K562 (cell line): Measurements from ENCODE around the gene YBX3. TPM values are rescaled to one million over a fixed set of nuclear protein-coding genes. Genes with fewer than 3 reads are reported as not detected.

Experiments used
- ATAC-seq: fragments of 200-7000 bp; cut with Tn5 transposase; 3 replicates; pipeline ENCODE4 v1.9.1; 2020; ENCODE audit warnings: moderate library complexity
- BruUV-seq: library from RNA; stranded (reverse); fragments of 400-500 nt; replicated peaks from 2 replicates; lab custom pipeline; 2021; lab: Mats Ljungman, UMichigan
- CTCF ChIA-PET: fragments of 300-600 bp; formaldehyde crosslinking; extraction: SDS; loops from one replicate; lab custom pipeline; 2021; ENCODE audit warnings: low intra/inter-chr PET ratio; lab: Yijun Ruan, JAX
- POLR2A ChIA-PET: fragments of 300-600, 350-650 bp; sonication (Branson Sonifier 250); formaldehyde crosslinking; extraction: SDS; loops from one replicate; lab custom pipeline; 2021; ENCODE audit warnings: antibody characterized with exemption, inconsistent platforms; lab: Yijun Ruan, JAX
- DNase-seq, 4 experiments: peaks; one replicate each; pipeline versions ENCODE4 v3.0.0 to v3.0.0-alpha.2; 2011 to 2018; ENCODE audit warnings: low spot score in 3 of 4, mixed read lengths in 3 of 4; ENCODE audit errors: extremely low read depth in 1 of 4
- FAIRE-seq: peaks from 2 replicates; lab custom pipeline; 2011; peaks lifted over from hg19 to GRCh38; lab: Jason Lieb, UNC
- H2AFZ ChIP-seq: 2 replicates; pipeline ENCODE4 v1.6.0; 2011; ENCODE audit warnings: low read depth, low read length, control low read depth, inconsistent platforms
- H3K27ac ChIP-seq: fragments of 200-600 bp; 3 replicates; pipeline ENCODE4 v1.8.0; 2011; ENCODE audit warnings: low read depth, mild to moderate bottlenecking, control low read depth, inconsistent platforms, low read length, moderate library complexity, mixed read lengths; ENCODE audit errors: extremely low read depth
- H3K27me3 ChIP-seq, 2 experiments: fragments of 300-600 bp in 1 of 2; 2 replicates in 1 of 2; 3 replicates in 1 of 2; pipeline versions ENCODE4 v1.6.0 to v1.8.0; 2011; ENCODE audit warnings: inconsistent platforms in 2 of 2, low read length in 2 of 2, mild to moderate bottlenecking in 1 of 2, mixed read lengths in 1 of 2, moderate library complexity in 1 of 2; ENCODE audit not compliant: control insufficient read depth in 2 of 2, insufficient read depth in 2 of 2
- H3K36me3 ChIP-seq: fragments of 300-600 bp; 3 replicates; pipeline ENCODE4 v1.8.0; 2011; ENCODE audit warnings: mild to moderate bottlenecking, low read length, inconsistent platforms; ENCODE audit not compliant: control insufficient read depth, insufficient read depth
- H3K4me1 ChIP-seq, 2 experiments: fragments of 200-600 bp in 1 of 2; replicated peaks in 1 of 2; 2 replicates in 1 of 2; 3 replicates in 1 of 2; pipeline versions ENCODE4 v1.5.1 to v1.8.0; 2011; ENCODE audit warnings: inconsistent platforms in 2 of 2, low read length in 2 of 2, mild to moderate bottlenecking in 1 of 2, mixed read lengths in 1 of 2, moderate library complexity in 1 of 2; ENCODE audit not compliant: control insufficient read depth in 2 of 2, insufficient read depth in 2 of 2
- H3K4me2 ChIP-seq: 2 replicates; pipeline ENCODE4 v1.6.1; 2011; ENCODE audit warnings: low read length, control low read depth, inconsistent platforms, mixed read lengths; ENCODE audit not compliant: insufficient read depth
- H3K4me3 ChIP-seq: fragments of 200-600 bp; sonication (generic), shearing (Covaris generic); 2 replicates; pipeline ENCODE4 v1.5.1; 2016; ENCODE audit warnings: control low read depth, inconsistent platforms
- H3K79me2 ChIP-seq: fragments of 200-600 bp; 3 replicates; pipeline ENCODE4 v1.8.0; 2011; ENCODE audit warnings: low read length, inconsistent platforms; ENCODE audit not compliant: control insufficient read depth, insufficient read depth
- H3K9ac ChIP-seq, 2 experiments: 2 replicates each; pipeline versions ENCODE4 v1.6.0 to v1.6.1; 2011; ENCODE audit warnings: low read depth in 2 of 2, low read length in 2 of 2, control low read depth in 1 of 2, inconsistent platforms in 1 of 2, mild to moderate bottlenecking in 1 of 2, mixed read lengths in 1 of 2; ENCODE audit not compliant: insufficient read depth in 1 of 2
- H3K9me1 ChIP-seq: one replicate; pipeline ENCODE4 v1.6.0; 2011; ENCODE audit warnings: inconsistent platforms, mild to moderate bottlenecking, low read length, moderate library complexity; ENCODE audit not compliant: control insufficient read depth, insufficient read depth
- H3K9me3 ChIP-seq: replicated peaks from 2 replicates; pipeline ENCODE4 v1.5.1; 2011; ENCODE audit warnings: low read depth, low read length, inconsistent platforms; ENCODE audit not compliant: control insufficient read depth, insufficient read depth
- H4K20me1 ChIP-seq: replicated peaks from 2 replicates; pipeline ENCODE4 v1.6.1; 2011; ENCODE audit warnings: low read length, inconsistent platforms, mixed read lengths; ENCODE audit not compliant: control insufficient read depth, insufficient read depth
- CTCFL ChIP-seq: IDR thresholded peaks from 2 replicates; pipeline ENCODE4 v1.6.1; 2011; ENCODE audit warnings: borderline replicate concordance, low read depth, mild to moderate bottlenecking, moderate library complexity, low read length; ENCODE audit not compliant: insufficient read depth, poor library complexity, severe bottlenecking
- RBM14 ChIP-seq: fragments of 200-400 bp; formaldehyde crosslinking; IDR thresholded peaks from 2 replicates; pipeline ENCODE4 v1.6.1; 2018; ENCODE audit warnings: low read depth, mild to moderate bottlenecking, low read length, moderate library complexity, borderline replicate concordance; ENCODE audit not compliant: insufficient read depth
- RBM25 ChIP-seq: fragments of 200-400 bp; formaldehyde crosslinking; IDR thresholded peaks from 2 replicates; pipeline ENCODE4 v1.6.1; 2018; ENCODE audit warnings: low read length, low read depth, moderate library complexity; ENCODE audit not compliant: severe bottlenecking
- SIRT6 ChIP-seq: IDR thresholded peaks from one replicate; pipeline ENCODE4 v1.6.1; 2012; ENCODE audit warnings: low read depth, mild to moderate bottlenecking, control low read depth, inconsistent platforms, low read length, moderate library complexity
- TEAD4 ChIP-seq, 2 experiments: sonication (generic) in 1 of 2; formaldehyde crosslinking in 1 of 2; IDR thresholded peaks; 2 replicates each; pipeline versions ENCODE4 v1.6.1 to v1.8.0; 2012 to 2022; ENCODE audit warnings: borderline replicate concordance in 1 of 2, inconsistent platforms in 1 of 2, low read length in 1 of 2, mild to moderate bottlenecking in 1 of 2, missing genetic modification reagents in 1 of 2
- XRCC3 ChIP-seq: fragments of 450-650 bp; IDR thresholded peaks from 2 replicates; pipeline ENCODE4 v1.6.1; 2017; ENCODE audit warnings: mild to moderate bottlenecking, moderate library complexity
- ZBTB1 ChIP-seq: sonication (generic); formaldehyde crosslinking; IDR thresholded peaks from 2 replicates; pipeline ENCODE4 v1.8.1; 2023; ENCODE audit warnings: missing genetic modification reagents, low read depth, mild to moderate bottlenecking, borderline replicate concordance
- ZKSCAN1 ChIP-seq: fragments of 150-350 bp; IDR thresholded peaks from 2 replicates; pipeline ENCODE4 v1.6.1; 2016; ENCODE audit warnings: low read depth, low read length
- ZNF507 ChIP-seq: conservative IDR thresholded peaks from 2 replicates; pipeline ENCODE4 v1.6.1; 2017; ENCODE audit warnings: missing genetic modification characterization, missing compliant biosample characterization
- ZNF780A ChIP-seq: fragments of 250-450 bp; sonication (Bioruptor Pico); IDR thresholded peaks from 2 replicates; pipeline ENCODE4 v1.5.0; 2021; ENCODE audit warnings: mild to moderate bottlenecking
- WGBS: fragments of 100-300 bp; shearing (Covaris generic); methylation state at CpG from one replicate; pipeline ENCODE4 v1.1.6; 2016; ENCODE audit warnings: low coverage, mixed read lengths; ENCODE audit not compliant: insufficient coverage; ENCODE audit errors: missing lambda C conversion rate; 5-methylcytosine and 5-hydroxymethylcytosine counted together
- in situ Hi-C: fragments of 300-500 bp; cut with MboI; formaldehyde crosslinking; loops from 4 replicates; pipeline ENCODE4 v1.15.0; 2018; ENCODE audit warnings: inconsistent platforms, mixed read lengths
- intact Hi-C: fragments of 100-400 bp; cut with micrococcal nuclease; formaldehyde crosslinking; loops from 2 replicates; pipeline ENCODE4 v1.14.2; 2022
- polyA plus RNA-seq, 8 experiments: library from polyadenylated mRNA; depleted of rRNA in 4 of 8; stranded (reverse) in 5 of 8; unstranded in 3 of 8; fragments of >200 nt; fragmentation: Nextera tagmentation in 2 of 8; fragmentation: Illumina TruSeq in 1 of 8; extraction: Ambion mirVana in 2 of 8; extraction: Trizol in 1 of 8; gene quantifications; 2 replicates each; pipeline versions ENCODE4 v1.2.1 to v1.2.3, GENCODE V29; 2011 to 2014; ENCODE audit warnings: inconsistent platforms in 1 of 8, missing spikeins in 1 of 8
- total RNA-seq, 7 experiments: library from RNA; depleted of rRNA in 6 of 7; stranded (reverse); fragments of >200 nt in 6 of 7; fragmentation: Illumina TruSeq in 2 of 7; extraction: Trizol in 2 of 7; gene quantifications; 2 replicates each; pipeline versions ENCODE4 v1.2.1 to v1.2.3, GENCODE V29; 2011 to 2021; ENCODE audit warnings: low replicate concordance in 1 of 7

YBX3 gene
- total and polyA plus RNA-seq, 9 of the 15 experiments (the other 6 are each of a cell fraction or from before 2014, with no cell fraction given), result 47.0 to 239 (median 81.5) TPM

GRCh38 chr12:10697862-10698261 lies 25.3 kb downstream of the YBX3 start (continued):
- TF ChIP-seq ZBTB1 (CRISPR knock-in tag), result no peak
- TF ChIP-seq SIRT6, result no peak
- no peak for TF ChIP-seq RBM25
- no peak for TF ChIP-seq TEAD4 (IDR thresholded peaks at IDR 0.05; ENCODE audit: low read length)
- TF ChIP-seq TEAD4 (CRISPR knock-in tag; IDR thresholded peaks at IDR 0.05; ENCODE audit: borderline replicate concordance), result no peak
- TF ChIP-seq, all 486 proteins: peak for 0

GRCh38 chr12:10697156-10697555 lies 26.0 kb downstream of the YBX3 start:
- intact Hi-C loops, result no loop called here
- H4K20me1 ChIP-seq, result no peaks in the 10 kb centered on the region
- 75% methylated on average over 1 of the region's 2 CpGs for WGBS
- H3K27ac ChIP-seq, result no peak overlapping the region
- H3K27me3 ChIP-seq, result no peaks in the 10 kb centered on the region
- no peaks in the 10 kb centered on the region for H3K9me3 ChIP-seq
- no peaks in the 10 kb centered on the region for H3K9me1 ChIP-seq
- no peak overlapping the region for H2AFZ ChIP-seq
- FAIRE-seq (no peak), DNase-seq (no peak), ATAC-seq (no peak)
- TF ChIP-seq ZKSCAN1, result peak; percentile 60
- no peak for TF ChIP-seq ZNF780A
- TF ChIP-seq ZNF507 (tag), result no peak
- TF ChIP-seq XRCC3, result no peak
- no peak for TF ChIP-seq CTCFL
- TF ChIP-seq RBM14, result no peak
- H3K4me2 ChIP-seq, result no peak overlapping the region
- CTCF ChIA-PET, result no interaction called here
- POLR2A ChIA-PET, result interaction anchor here (0.6 kb wide), 1 partner anchor 749 kb away, joined by 3 read pairs; no protein-coding TSS in a partner anchor
- no peak overlapping the region for H3K9ac ChIP-seq
- in situ Hi-C loops, result no loop called here
- no peaks in the 10 kb centered on the region for H3K4me1 ChIP-seq
- peaks cover 51% of the 10 kb centered on the region for H3K36me3 ChIP-seq
- BruUV-seq, result no TSS peak
- no peak overlapping the region for H3K4me3 ChIP-seq
- no peaks in the 10 kb centered on the region for H3K79me2 ChIP-seq
